ENCODE measurements around the gene SELENOW.

DNA sequence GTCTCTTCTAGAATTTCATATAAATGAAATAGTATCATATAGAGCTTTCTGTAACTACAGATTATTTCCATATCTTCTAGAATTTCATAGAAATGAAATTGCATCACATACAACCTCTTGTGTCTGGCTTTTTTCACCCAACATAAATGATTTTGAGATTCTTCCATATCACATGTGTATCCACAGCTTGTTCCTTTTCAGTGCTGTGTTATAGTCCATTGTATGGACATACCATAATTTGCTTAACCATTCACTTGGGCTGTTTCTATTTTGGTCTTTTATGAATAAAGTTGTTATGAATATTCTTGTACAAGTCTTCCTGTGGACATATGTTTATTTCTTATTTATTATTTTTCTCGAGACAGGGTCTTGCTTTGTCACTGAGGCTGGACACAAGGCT lies 14.1 kb downstream of the SELENOW start:
- TF ChIP-seq ZNF274 (IDR thresholded peaks at IDR 0.05; ENCODE audit: low read depth, low read length) (no peak), SUZ12 (IDR thresholded peaks at IDR 0.05; ENCODE audit: extremely low read depth, insufficient read depth, insufficient read length) (no peak)

Data from NT2/D1 (cell line).